ENCODE measurements around the gene MRPL23. TPM values are rescaled to one million over a fixed set of nuclear protein-coding genes. Genes with fewer than 3 reads are reported as not detected.

The MRPL23 gene
- total RNA-seq, 1 experiment from 2014 or later, result 109 TPM

GRCh38 chr11:1937616-1938342 lies 9.4 kb upstream of the MRPL23 start:
- RAD21 ChIA-PET (ENCODE audit: low non-redundant PET in 1 of 2, low total read pairs in 2 of 2, uncharacterized antibody in 2 of 2, unreplicated experiment in 2 of 2), result no interaction called here
- Histone ChIP-seq H3K27me3 (ENCODE audit: insufficient read depth, low read length) (no peaks in the 10 kb centered on the region), H3K4me1 (ENCODE audit: control insufficient read depth in 1 of 2, insufficient read depth in 2 of 2, low read length in 2 of 2) (peaks cover 0 to 3% of the 10 kb centered on the region in 2 experiments; a peak in 1 of 4 replicates), H3K79me2 (ENCODE audit: insufficient read depth, low read length) (no peaks in the 10 kb centered on the region), H3K4me2 (ENCODE audit: low read length) (no peak overlapping the region), H3K27ac (ENCODE audit: low read depth, low read length) (no peak overlapping the region), H2AFZ (ENCODE audit: low read depth, low read length, poor library complexity, severe bottlenecking) (no peak overlapping the region), H3K4me3 (replicated peaks in 1 of 2; ENCODE audit: low read depth in 1 of 2, low read length in 2 of 2) (no peak overlapping the region), H3K9ac (ENCODE audit: low read length) (no peak overlapping the region), H3K9me3 (ENCODE audit: control insufficient read depth in 1 of 2, insufficient read depth in 1 of 2, low read depth in 1 of 2, low read length in 2 of 2) (no peaks in the 10 kb centered on the region), H3K9me2 (ENCODE audit: insufficient read depth) (no peaks in the 10 kb centered on the region), H4K20me1 (ENCODE audit: insufficient read depth) (no peaks in the 10 kb centered on the region), H3K36me3 (ENCODE audit: control insufficient read depth in 1 of 2, insufficient read depth in 2 of 2, low read length in 2 of 2) (no peaks in the 10 kb centered on the region)
- no peak for ATAC-seq
- TF ChIP-seq EZH2 (IDR thresholded peaks at IDR 0.05) (no peak), SIN3A (IDR thresholded peaks at IDR 0.05; ENCODE audit: low read depth) (no peak), MAX (IDR thresholded peaks at IDR 0.05) (no peak), ELF1 (IDR thresholded peaks at IDR 0.05; ENCODE audit: borderline replicate concordance, low read depth) (no peak), YY1 (IDR thresholded peaks at IDR 0.05; ENCODE audit: extremely low read depth, insufficient replicate concordance, low read depth, low read length) (no peak), EGR1 (IDR thresholded peaks at IDR 0.05; ENCODE audit: low read depth) (no peak), RAD21 (IDR thresholded peaks at IDR 0.05; ENCODE audit: low read depth) (no peak), SP1 (IDR thresholded peaks at IDR 0.05; ENCODE audit: low read depth) (no peak), CBX3 (IDR thresholded peaks at IDR 0.05; ENCODE audit: low read depth) (no peak), CEBPB (IDR thresholded peaks at IDR 0.05; ENCODE audit: low read depth) (no peak), POLR2AphosphoS5 (IDR thresholded peaks at IDR 0.05; ENCODE audit: low read depth, low read length) (no peak), EZH2phosphoT487 (IDR thresholded peaks at IDR 0.05; ENCODE audit: borderline replicate concordance) (no peak), SRF (IDR thresholded peaks at IDR 0.05; ENCODE audit: low read depth) (no peak), TCF7L2 (IDR thresholded peaks at IDR 0.05; ENCODE audit: borderline replicate concordance, extremely low read depth, insufficient read depth, insufficient read length) (no peak), ZNF274 (IDR thresholded peaks at IDR 0.05; ENCODE audit: low read depth, low read length) (no peak), ZBTB33 (IDR thresholded peaks at IDR 0.05; ENCODE audit: extremely low read depth, insufficient replicate concordance, low read length) (no peak)
- no peak for DNase-seq (ENCODE audit: low read depth, low spot score)
- POLR2A ChIA-PET, result no interaction called here
- intact Hi-C loops (cut with micrococcal nuclease), result no loop called here
- no TSS peak for BruUV-seq (replicated peaks)
- CTCF ChIA-PET, result no interaction called here

All from HCT116 (cell line).